Measurements from ENCODE around the gene TBC1D9.

Gene TBC1D9

DNA sequence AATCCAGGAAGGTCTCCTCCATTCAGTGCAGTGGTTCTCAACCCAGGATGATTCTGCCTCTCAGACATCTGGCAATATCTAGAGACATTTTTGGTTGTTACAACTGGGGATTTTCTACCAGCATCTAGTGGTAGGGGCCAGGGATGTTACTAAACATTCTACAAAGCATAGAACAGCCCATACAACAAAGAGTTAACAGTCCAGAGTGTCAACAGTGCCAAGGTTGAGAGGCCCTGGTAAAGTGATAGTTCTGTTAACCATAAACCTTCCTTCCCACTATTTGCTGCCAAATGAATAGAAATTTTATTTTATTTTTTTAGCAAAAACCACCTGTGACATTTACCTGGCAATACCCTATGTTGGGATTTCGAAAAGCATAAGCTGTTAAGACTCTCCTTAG, 94.6 kb downstream of the TBC1D9 start:
- Histone ChIP-seq H2BK120ac (ENCODE audit: low read depth, low read length) (no peak overlapping the region), H4K8ac (ENCODE audit: low read depth, low read length) (no peak overlapping the region), H3K27me3 (ENCODE audit: insufficient read depth, low read length, poor library complexity) (no peaks in the 10 kb centered on the region), H3K9ac (ENCODE audit: low read length) (no peak overlapping the region), H3K27ac (ENCODE audit: low read depth, low read length) (peak overlapping the region; percentile 43), H4K5ac (ENCODE audit: low read length) (no peak overlapping the region), H2AK5ac (ENCODE audit: low read length) (no peak overlapping the region), H3K36me3 (ENCODE audit: control insufficient read depth, insufficient read depth, low read length) (peaks cover 8% of the 10 kb centered on the region), H3K79me2 (ENCODE audit: control insufficient read depth, insufficient read depth, low read length) (no peaks in the 10 kb centered on the region), H3K4me2 (ENCODE audit: low read length) (no peak overlapping the region), H3K4ac (ENCODE audit: low read depth, low read length) (no peak overlapping the region), H2BK15ac (replicated peaks; ENCODE audit: low read depth) (no peak overlapping the region), H3K79me1 (ENCODE audit: low read length) (no peaks in the 10 kb centered on the region), H3K56ac (ENCODE audit: low read length) (no peak overlapping the region), H3K18ac (ENCODE audit: low read length) (no peak overlapping the region), H3K4me1 (ENCODE audit: control insufficient read depth, low read depth, low read length) (no peaks in the 10 kb centered on the region), H3K23ac (ENCODE audit: low read length) (no peak overlapping the region), H2BK5ac (ENCODE audit: low read length) (no peak overlapping the region), H3K4me3 (ENCODE audit: low read length) (no peak overlapping the region)
- DNase-seq = no peak
- no CpG with 5 or more reads among the region's 1 CpG for WGBS (ENCODE audit: extremely low coverage, insufficient coverage, low lambda C conversion rate)

DNA sequence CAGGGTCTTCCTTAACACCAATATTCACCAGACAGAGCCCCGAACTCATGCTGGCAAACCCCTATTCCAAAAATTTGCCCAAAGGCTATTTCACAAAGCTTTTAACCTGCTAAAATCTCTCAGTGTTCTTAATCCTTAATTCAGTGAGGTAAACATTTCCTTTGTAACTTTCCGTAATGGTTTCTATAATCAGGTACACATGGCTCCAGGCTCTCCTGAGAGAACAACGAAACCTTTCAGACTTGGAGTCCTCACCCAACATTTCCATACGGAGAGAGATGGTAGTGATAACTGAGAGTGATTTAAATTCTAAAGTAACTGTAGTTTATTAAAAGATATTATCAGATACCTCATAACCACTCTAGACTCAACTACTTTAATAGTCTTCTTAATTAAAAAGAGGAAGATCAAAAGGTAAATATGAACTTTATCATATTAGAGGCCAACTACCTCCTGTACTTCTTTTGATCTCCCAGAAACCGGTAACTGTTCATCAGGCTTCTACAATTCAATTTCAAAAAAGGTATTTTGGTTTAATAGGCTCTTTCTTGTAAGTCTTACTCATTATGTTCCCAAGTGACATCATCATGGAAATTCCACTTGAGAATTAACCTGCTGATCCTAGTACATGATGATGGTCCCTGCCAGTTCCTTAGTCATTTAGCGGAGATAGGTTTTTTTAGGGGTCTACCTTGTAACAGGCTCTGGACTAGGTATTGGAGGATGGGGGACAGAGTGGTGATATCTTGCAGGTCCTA, 96.1 kb downstream of the TBC1D9 start:
- H3K79me2 ChIP-seq (ENCODE audit: control insufficient read depth, insufficient read depth, low read length) = no peaks in the 10 kb centered on the region
- H3K4me2 ChIP-seq (ENCODE audit: low read length) = no peak overlapping the region
- no peak overlapping the region for H3K4me3 ChIP-seq (ENCODE audit: low read length)
- peaks cover 8% of the 10 kb centered on the region for H3K36me3 ChIP-seq (ENCODE audit: control insufficient read depth, insufficient read depth, low read length)
- no peak overlapping the region for H4K5ac ChIP-seq (ENCODE audit: low read length)
- no peaks in the 10 kb centered on the region for H3K4me1 ChIP-seq (ENCODE audit: control insufficient read depth, low read depth, low read length)
- H3K23ac ChIP-seq (ENCODE audit: low read length) = no peak overlapping the region
- DNase-seq = no peak
- no peaks in the 10 kb centered on the region for H3K27me3 ChIP-seq (ENCODE audit: insufficient read depth, low read length, poor library complexity)
- H2BK120ac ChIP-seq (ENCODE audit: low read depth, low read length) = no peak overlapping the region
- no peaks in the 10 kb centered on the region for H3K79me1 ChIP-seq (ENCODE audit: low read length)
- no peak overlapping the region for H2AK5ac ChIP-seq (ENCODE audit: low read length)
- H2BK15ac ChIP-seq (replicated peaks; ENCODE audit: low read depth) = no peak overlapping the region
- no CpG with 5 or more reads among the region's 6 CpGs for WGBS (ENCODE audit: extremely low coverage, insufficient coverage, low lambda C conversion rate)
- H3K27ac ChIP-seq (ENCODE audit: low read depth, low read length) = no peak overlapping the region
- no peak overlapping the region for H2BK5ac ChIP-seq (ENCODE audit: low read length)
- H3K18ac ChIP-seq (ENCODE audit: low read length) = no peak overlapping the region
- H3K4ac ChIP-seq (ENCODE audit: low read depth, low read length) = no peak overlapping the region
- H3K9ac ChIP-seq (ENCODE audit: low read length) = no peak overlapping the region
- H3K56ac ChIP-seq (ENCODE audit: low read length) = no peak overlapping the region
- H4K8ac ChIP-seq (ENCODE audit: low read depth, low read length) = no peak overlapping the region

DNA sequence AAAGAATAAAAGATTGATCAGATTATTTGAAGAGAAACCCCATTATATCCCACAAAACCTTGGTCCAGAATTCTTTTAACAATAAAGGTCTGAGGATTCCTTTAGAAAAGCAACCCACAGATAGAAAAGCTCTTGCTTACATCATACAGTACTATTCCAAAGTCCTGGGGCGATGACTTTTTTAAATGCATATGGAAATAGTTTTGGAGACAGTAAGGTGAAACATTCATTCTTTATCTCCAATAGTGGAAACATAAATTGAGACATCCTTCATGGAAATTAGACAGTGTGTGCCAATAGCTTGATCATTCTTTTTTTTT, 101.7 kb downstream of the TBC1D9 start:
- peaks cover 3% of the 10 kb centered on the region for H3K36me3 ChIP-seq (ENCODE audit: control insufficient read depth, insufficient read depth, low read length)
- H2BK120ac ChIP-seq (ENCODE audit: low read depth, low read length) = no peak overlapping the region
- no peak overlapping the region for H2AK5ac ChIP-seq (ENCODE audit: low read length)
- no peak overlapping the region for H3K27ac ChIP-seq (ENCODE audit: low read depth, low read length)
- no peak overlapping the region for H3K4me3 ChIP-seq (ENCODE audit: low read length)
- H3K4me1 ChIP-seq (ENCODE audit: control insufficient read depth, low read depth, low read length) = peaks cover 5% of the 10 kb centered on the region
- no peak overlapping the region for H3K4ac ChIP-seq (ENCODE audit: low read depth, low read length)
- no peak overlapping the region for H4K8ac ChIP-seq (ENCODE audit: low read depth, low read length)
- H3K4me2 ChIP-seq (ENCODE audit: low read length) = no peak overlapping the region
- H2BK5ac ChIP-seq (ENCODE audit: low read length) = no peak overlapping the region
- peak; percentile 45 for DNase-seq
- H3K27me3 ChIP-seq (ENCODE audit: insufficient read depth, low read length, poor library complexity) = no peaks in the 10 kb centered on the region
- H3K56ac ChIP-seq (ENCODE audit: low read length) = no peak overlapping the region
- H3K9ac ChIP-seq (ENCODE audit: low read length) = no peak overlapping the region
- H2BK15ac ChIP-seq (replicated peaks; ENCODE audit: low read depth) = no peak overlapping the region
- H3K79me2 ChIP-seq (ENCODE audit: control insufficient read depth, insufficient read depth, low read length) = no peaks in the 10 kb centered on the region
- no CpG with 5 or more reads among the region's 1 CpG for WGBS (ENCODE audit: extremely low coverage, insufficient coverage, low lambda C conversion rate)
- no peak overlapping the region for H3K18ac ChIP-seq (ENCODE audit: low read length)
- no peak overlapping the region for H3K23ac ChIP-seq (ENCODE audit: low read length)
- no peak overlapping the region for H4K5ac ChIP-seq (ENCODE audit: low read length)
- H3K79me1 ChIP-seq (ENCODE audit: low read length) = no peaks in the 10 kb centered on the region

DNA sequence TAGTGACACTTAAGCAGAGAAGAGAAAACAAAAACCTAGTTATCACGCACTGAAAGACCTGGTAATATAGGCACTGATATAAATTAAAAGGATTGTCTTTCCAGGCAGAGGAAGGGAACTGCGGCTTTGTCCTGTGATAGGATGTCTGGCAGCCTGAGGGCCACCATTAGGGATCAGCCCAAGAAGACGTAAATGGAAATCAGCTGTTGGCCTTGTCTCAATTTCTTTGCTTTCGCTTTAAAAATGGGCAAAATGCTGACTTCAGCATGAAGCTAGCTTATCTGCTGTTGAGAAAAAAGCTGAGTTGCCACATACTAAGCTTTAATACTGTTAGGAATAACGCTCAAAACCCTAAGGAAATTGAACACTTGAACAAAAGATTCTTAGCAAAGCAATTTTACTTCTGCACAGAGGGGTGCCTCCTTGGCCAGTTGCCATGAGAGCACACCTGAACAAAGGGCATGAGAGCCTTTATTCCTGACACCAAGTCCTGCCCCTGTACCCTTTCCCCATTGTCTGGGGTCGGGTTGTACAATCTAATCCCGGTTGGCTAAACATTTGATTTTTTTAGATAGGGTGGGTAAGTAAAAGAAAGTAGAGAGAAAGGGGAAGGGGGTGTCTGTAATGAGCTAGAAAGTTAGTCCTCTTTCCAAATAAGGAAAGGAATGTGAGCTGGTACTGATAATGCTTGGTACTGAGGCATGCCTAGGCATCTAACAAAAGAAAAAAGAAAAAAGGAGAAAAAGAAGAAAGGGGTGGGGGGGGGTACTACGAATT, 102.3 kb downstream of the TBC1D9 start:
- Histone ChIP-seq H4K8ac (ENCODE audit: low read depth, low read length) (no peak overlapping the region), H3K56ac (ENCODE audit: low read length) (peak overlapping the region; percentile 59), H3K4me3 (ENCODE audit: low read length) (no peak overlapping the region), H3K79me1 (ENCODE audit: low read length) (no peaks in the 10 kb centered on the region), H3K4ac (ENCODE audit: low read depth, low read length) (peak overlapping the region; percentile 70), H3K27me3 (ENCODE audit: insufficient read depth, low read length, poor library complexity) (no peaks in the 10 kb centered on the region), H3K9ac (ENCODE audit: low read length) (no peak overlapping the region), H3K36me3 (ENCODE audit: control insufficient read depth, insufficient read depth, low read length) (peaks cover 3% of the 10 kb centered on the region), H3K23ac (ENCODE audit: low read length) (no peak overlapping the region), H3K18ac (ENCODE audit: low read length) (peak overlapping the region; percentile 92), H3K79me2 (ENCODE audit: control insufficient read depth, insufficient read depth, low read length) (no peaks in the 10 kb centered on the region), H4K5ac (ENCODE audit: low read length) (no peak overlapping the region), H3K4me1 (ENCODE audit: control insufficient read depth, low read depth, low read length) (peaks cover 5% of the 10 kb centered on the region), H2BK15ac (replicated peaks; ENCODE audit: low read depth) (no peak overlapping the region), H2AK5ac (ENCODE audit: low read length) (no peak overlapping the region), H3K27ac (ENCODE audit: low read depth, low read length) (peak overlapping the region; percentile 57), H3K4me2 (ENCODE audit: low read length) (no peak overlapping the region), H2BK5ac (ENCODE audit: low read length) (peak overlapping the region; percentile 12), H2BK120ac (ENCODE audit: low read depth, low read length) (no peak overlapping the region)
- peak; percentile 52 for DNase-seq
- WGBS (ENCODE audit: extremely low coverage, insufficient coverage, low lambda C conversion rate) = no CpG with 5 or more reads among the region's 8 CpGs

DNA sequence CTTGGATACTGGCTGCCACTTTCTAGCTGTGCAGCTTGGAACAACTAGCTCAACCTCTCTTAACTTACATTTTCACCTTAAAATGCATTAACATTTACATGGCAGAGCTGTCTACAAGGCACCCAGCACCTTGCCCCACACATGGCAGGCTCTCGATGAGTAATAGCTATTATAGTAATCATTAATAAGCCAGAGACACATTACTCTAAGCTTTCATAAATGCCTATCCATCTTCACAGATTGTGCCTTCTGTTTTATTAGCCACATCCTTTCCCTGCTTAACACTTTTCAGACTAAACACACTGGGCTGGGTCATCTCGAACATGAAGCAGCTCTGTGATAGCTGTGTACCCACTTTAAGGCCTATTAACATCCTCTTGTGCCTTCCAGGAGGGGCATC, 103.6 kb downstream of the TBC1D9 start:
- H3K56ac ChIP-seq (ENCODE audit: low read length) = no peak overlapping the region
- no peak overlapping the region for H3K4me2 ChIP-seq (ENCODE audit: low read length)
- no peak overlapping the region for H4K5ac ChIP-seq (ENCODE audit: low read length)
- H3K79me1 ChIP-seq (ENCODE audit: low read length) = no peaks in the 10 kb centered on the region
- no peaks in the 10 kb centered on the region for H3K79me2 ChIP-seq (ENCODE audit: control insufficient read depth, insufficient read depth, low read length)
- H3K27ac ChIP-seq (ENCODE audit: low read depth, low read length) = no peak overlapping the region
- no peak overlapping the region for H2BK5ac ChIP-seq (ENCODE audit: low read length)
- no peaks in the 10 kb centered on the region for H3K27me3 ChIP-seq (ENCODE audit: insufficient read depth, low read length, poor library complexity)
- H4K8ac ChIP-seq (ENCODE audit: low read depth, low read length) = no peak overlapping the region
- H2AK5ac ChIP-seq (ENCODE audit: low read length) = no peak overlapping the region
- no CpG with 5 or more reads among the region's 2 CpGs for WGBS (ENCODE audit: extremely low coverage, insufficient coverage, low lambda C conversion rate)
- H3K23ac ChIP-seq (ENCODE audit: low read length) = no peak overlapping the region
- H3K4ac ChIP-seq (ENCODE audit: low read depth, low read length) = no peak overlapping the region
- H3K4me1 ChIP-seq (ENCODE audit: control insufficient read depth, low read depth, low read length) = peaks cover 5% of the 10 kb centered on the region
- no peak overlapping the region for H2BK120ac ChIP-seq (ENCODE audit: low read depth, low read length)
- no peak overlapping the region for H2BK15ac ChIP-seq (replicated peaks; ENCODE audit: low read depth)
- no peak overlapping the region for H3K9ac ChIP-seq (ENCODE audit: low read length)
- H3K18ac ChIP-seq (ENCODE audit: low read length) = peak overlapping the region; percentile 71
- no peak for DNase-seq
- H3K36me3 ChIP-seq (ENCODE audit: control insufficient read depth, insufficient read depth, low read length) = peaks cover 3% of the 10 kb centered on the region
- no peak overlapping the region for H3K4me3 ChIP-seq (ENCODE audit: low read length)
